BLaER1 treated with 17β-estradiol and CSF1 and Interleukin-3, amounts not matched to agents 10 nM and 100 nM (cell line): ENCODE data around the gene IFNGR1.

Experiments
- H3K27ac ChIP-seq, 11 experiments: shearing (Covaris generic); formaldehyde crosslinking; 2 replicates each; pipeline ENCODE4 v1.8.1; 2022
- H3K27me3 ChIP-seq, 11 experiments: shearing (Covaris generic); formaldehyde crosslinking; 2 replicates each; pipeline ENCODE4 v1.8.1; 2022
- H3K36me3 ChIP-seq, 11 experiments: shearing (Covaris generic); formaldehyde crosslinking; 2 replicates each; pipeline ENCODE4 v1.8.1; 2022
- H3K4me1 ChIP-seq, 10 experiments: shearing (Covaris generic); formaldehyde crosslinking; 2 replicates each; pipeline ENCODE4 v1.8.1; 2022
- H3K4me2 ChIP-seq, 11 experiments: shearing (Covaris generic); formaldehyde crosslinking; 2 replicates each; pipeline ENCODE4 v1.8.1; 2022
- H3K4me3 ChIP-seq, 10 experiments: shearing (Covaris generic); formaldehyde crosslinking; 2 replicates each; pipeline ENCODE4 v1.8.1; 2022
- H3K9ac ChIP-seq, 11 experiments: shearing (Covaris generic); formaldehyde crosslinking; 2 replicates each; pipeline ENCODE4 v1.8.1; 2022
- H3K9me3 ChIP-seq, 11 experiments: shearing (Covaris generic); formaldehyde crosslinking; replicated peaks in 1 of 11; 2 replicates each; pipeline ENCODE4 v1.8.1; 2022
- H4K20me1 ChIP-seq, 11 experiments: shearing (Covaris generic); formaldehyde crosslinking; 2 replicates each; pipeline ENCODE4 v1.8.1; 2022
- Cebpa-rat ChIP-seq, 11 experiments: shearing (Covaris generic); IDR thresholded peaks; 2 replicates each; pipeline ENCODE4 v1.8.1; 2022

The IFNGR1 gene

GRCh38 chr6:137203256-137203655 is 15.9 kb downstream of the IFNGR1 start:
- no peak for TF ChIP-seq Cebpa-rat (IDR thresholded peaks at IDR 0.05)
- Histone ChIP-seq H3K4me1 (peaks cover 0 to 48% (median 2%) of the 10 kb centered on the region in 10 experiments; a peak in 9 of 20 replicates), H3K4me3 (no peak overlapping the region), H4K20me1 (peaks cover 0 to 95% (median 0%) of the 10 kb centered on the region in 11 experiments; a peak in 6 of 22 replicates), H3K4me2 (no peak overlapping the region), H3K9me3 (peaks cover 12 to 27% (median 18%) of the 10 kb centered on the region in 11 experiments), H3K27me3 (no peaks in the 10 kb centered on the region), H3K27ac (no peak overlapping the region), H3K36me3 (peaks cover 85 to 96% (median 93%) of the 10 kb centered on the region in 11 experiments), H3K9ac (no peak overlapping the region)

GRCh38 chr6:137202078-137202477 is 17.1 kb downstream of the IFNGR1 start:
- Histone ChIP-seq H3K36me3 (peaks cover 86 to 96% (median 93%) of the 10 kb centered on the region in 11 experiments), H3K4me1 (peaks cover 0 to 36% (median 2%) of the 10 kb centered on the region in 10 experiments; a peak in 9 of 20 replicates), H3K9me3 (peaks cover under 1 to 21% (median 13%) of the 10 kb centered on the region in 11 experiments; a peak in 17 of 22 replicates), H3K4me3 (no peak overlapping the region), H3K9ac (no peak overlapping the region), H3K4me2 (no peak overlapping the region), H3K27ac (no peak overlapping the region), H4K20me1 (peaks cover 0 to 95% (median 0%) of the 10 kb centered on the region in 11 experiments; a peak in 5 of 22 replicates), H3K27me3 (no peaks in the 10 kb centered on the region)
- no peak for TF ChIP-seq Cebpa-rat (IDR thresholded peaks at IDR 0.05)

GRCh38 chr6:137201006-137201405 is 18.2 kb downstream of the IFNGR1 start:
- H3K36me3 ChIP-seq, result peaks cover 79 to 95% (median 91%) of the 10 kb centered on the region in 11 experiments
- TF ChIP-seq Cebpa-rat (IDR thresholded peaks at IDR 0.05), result no peak

GRCh38 chr6:137200288-137200687 is 18.9 kb downstream of the IFNGR1 start:
- no peaks in the 10 kb centered on the region for H3K27me3 ChIP-seq
- peaks cover 0 to 87% (median 0%) of the 10 kb centered on the region in 11 experiments; a peak in 5 of 22 replicates for H4K20me1 ChIP-seq
- H3K27ac ChIP-seq, result no peak overlapping the region
- peaks cover 72 to 89% (median 84%) of the 10 kb centered on the region in 11 experiments for H3K36me3 ChIP-seq
- no peak overlapping the region for H3K4me2 ChIP-seq
- H3K9ac ChIP-seq, result no peak overlapping the region
- TF ChIP-seq Cebpa-rat (IDR thresholded peaks at IDR 0.05), result no peak
- H3K4me3 ChIP-seq, result no peak overlapping the region
- peaks cover 0 to 21% (median 8%) of the 10 kb centered on the region in 11 experiments; a peak in 12 of 22 replicates for H3K9me3 ChIP-seq
- peaks cover 0 to 18% (median 0%) of the 10 kb centered on the region in 10 experiments; a peak in 6 of 20 replicates for H3K4me1 ChIP-seq

More at GRCh38 chr6:137201006-137201405, 18.2 kb downstream of the IFNGR1 start:
- peaks cover 0 to 21% (median 8%) of the 10 kb centered on the region in 11 experiments; a peak in 12 of 22 replicates for H3K9me3 ChIP-seq
- no peak overlapping the region for H3K4me2 ChIP-seq
- H3K4me3 ChIP-seq, result no peak overlapping the region
- peaks cover 0 to 26% (median 0%) of the 10 kb centered on the region in 10 experiments; a peak in 6 of 20 replicates for H3K4me1 ChIP-seq
- H3K27me3 ChIP-seq, result no peaks in the 10 kb centered on the region
- no peak overlapping the region for H3K27ac ChIP-seq
- no peak overlapping the region for H3K9ac ChIP-seq
- peaks cover 0 to 93% (median 0%) of the 10 kb centered on the region in 11 experiments; a peak in 5 of 22 replicates for H4K20me1 ChIP-seq

GRCh38 chr6:137197684-137198645 is 21.2 kb downstream of the IFNGR1 start:
- Histone ChIP-seq H3K4me2 (no peak overlapping the region), H3K4me3 (no peak overlapping the region), H3K4me1 (peaks cover 0 to 7% (median 0%) of the 10 kb centered on the region in 10 experiments; a peak in 2 of 20 replicates), H3K36me3 (peaks cover 48 to 66% (median 61%) of the 10 kb centered on the region in 11 experiments), H3K9ac (no peak overlapping the region), H3K27me3 (no peaks in the 10 kb centered on the region), H3K9me3 (peaks cover 0 to 21% (median 9%) of the 10 kb centered on the region in 11 experiments; a peak in 13 of 22 replicates), H4K20me1 (peaks cover 0 to 64% (median 0%) of the 10 kb centered on the region in 11 experiments; a peak in 4 of 22 replicates), H3K27ac (no peak overlapping the region)
- no peak for TF ChIP-seq Cebpa-rat (IDR thresholded peaks at IDR 0.05)

- Histone ChIP-seq H3K9ac (no peak overlapping the region), H3K4me1 (peaks cover 0 to 27% (median 0%) of the 10 kb centered on the region in 10 experiments; a peak in 5 of 20 replicates), H3K4me2 (no peak overlapping the region), H3K9me3 (peaks cover 14 to 48% (median 41%) of the 10 kb centered on the region in 11 experiments), H3K27me3 (no peaks in the 10 kb centered on the region), H3K27ac (no peak overlapping the region), H3K4me3 (no peak overlapping the region), H4K20me1 (peaks cover 0 to 24% (median 0%) of the 10 kb centered on the region in 11 experiments; a peak in 2 of 22 replicates), H3K36me3 (peaks cover 15 to 27% (median 20%) of the 10 kb centered on the region in 11 experiments)
- TF ChIP-seq Cebpa-rat (IDR thresholded peaks at IDR 0.05), result no peak
These were observed 25.7 kb downstream of the IFNGR1 start for GRCh38 chr6:137193256-137194070.

GRCh38 chr6:137192821-137193220 is 26.4 kb downstream of the IFNGR1 start:
- Histone ChIP-seq H3K27me3 (no peaks in the 10 kb centered on the region), H3K4me3 (no peak overlapping the region), H3K4me1 (peaks cover 0 to 27% (median 0%) of the 10 kb centered on the region in 10 experiments; a peak in 5 of 20 replicates), H3K27ac (no peak overlapping the region), H3K9me3 (peaks cover 21 to 48% (median 42%) of the 10 kb centered on the region in 11 experiments), H3K4me2 (no peak overlapping the region), H3K9ac (no peak overlapping the region), H4K20me1 (peaks cover 0 to 18% (median 0%) of the 10 kb centered on the region in 11 experiments; a peak in 2 of 22 replicates), H3K36me3 (peaks cover 11 to 21% (median 14%) of the 10 kb centered on the region in 11 experiments)
- no peak for TF ChIP-seq Cebpa-rat (IDR thresholded peaks at IDR 0.05)

- no peak overlapping the region for H3K4me3 ChIP-seq
- H3K9ac ChIP-seq, result no peak overlapping the region
- H4K20me1 ChIP-seq, result peaks cover 0 to 8% (median 0%) of the 10 kb centered on the region in 11 experiments; a peak in 2 of 22 replicates
- peaks cover 32 to 57% (median 53%) of the 10 kb centered on the region in 11 experiments for H3K9me3 ChIP-seq
- H3K4me1 ChIP-seq, result peaks cover 0 to 23% (median 0%) of the 10 kb centered on the region in 10 experiments; a peak in 5 of 20 replicates
- peak overlapping the region in 2 of 11 experiments; percentile 44; a peak in 3 of 22 replicates for H3K4me2 ChIP-seq
- peak overlapping the region in 2 of 11 experiments; percentile 19 to 42; a peak in 2 of 22 replicates for H3K27ac ChIP-seq
- no peak for TF ChIP-seq Cebpa-rat (IDR thresholded peaks at IDR 0.05)
- H3K36me3 ChIP-seq, result peaks cover 0 to 9% (median 3%) of the 10 kb centered on the region in 11 experiments; a peak in 12 of 22 replicates
- no peaks in the 10 kb centered on the region for H3K27me3 ChIP-seq
These were observed 27.5 kb downstream of the IFNGR1 start for GRCh38 chr6:137191670-137192069.
